Measurements from ENCODE around the gene BPNT1. TPM values are rescaled to one million over a fixed set of nuclear protein-coding genes. Genes with fewer than 3 reads are reported as not detected.
A peak's percentile ranks its signal among the peaks of the same experiment; 100 is the strongest.
"Not testable (repeated sequence)": the region's sequence is repeated elsewhere in the genome, so short reads cannot be mapped to it uniquely, and the experiment has no call there.

The BPNT1 gene
- total RNA-seq, 2 donors from 2014 or later: 57.4 to 67.9 TPM

- intact Hi-C loops (cut with DNase I, micrococcal nuclease): loop anchor here in 1 of 2 donors (5.0 kb wide), 1 partner anchor 45 kb away; the partner anchor contains the start of gene EPRS1
- ATAC-seq (no peak), DNase-seq (no peak)
These were observed 3.1 kb upstream of the BPNT1 start for GRCh38 chr1:220092694-220093093.

GRCh38 chr1:220086261-220086686 is 3.3 kb downstream of the BPNT1 start:
- DNase-seq; intact Hi-C loops (cut with DNase I, micrococcal nuclease); ATAC-seq: not testable (repeated sequence)

GRCh38 chr1:220084460-220084859 is 5.1 kb downstream of the BPNT1 start:
- intact Hi-C loops (cut with DNase I, micrococcal nuclease): no loop called here
- peak; percentile 94 for ATAC-seq
- no peak for DNase-seq

- intact Hi-C loops (cut with DNase I, micrococcal nuclease): no loop called here
- ATAC-seq (no peak), DNase-seq (no peak)
These were observed 11.7 kb downstream of the BPNT1 start for GRCh38 chr1:220077887-220078286.

GRCh38 chr1:220076861-220077762 is 12.5 kb downstream of the BPNT1 start:
- no peak for ATAC-seq
- intact Hi-C loops (cut with DNase I, micrococcal nuclease): no loop called here
- DNase-seq: no peak

GRCh38 chr1:220067269-220068204 is 22.1 kb downstream of the BPNT1 start:
- no peak for ATAC-seq
- intact Hi-C loops (cut with DNase I, micrococcal nuclease): no loop called here
- no peak for DNase-seq

GRCh38 chr1:220062629-220063028 is 27.0 kb downstream of the BPNT1 start:
- intact Hi-C loops (cut with DNase I, micrococcal nuclease): no loop called here
- no peak for DNase-seq
- no peak for ATAC-seq

GRCh38 chr1:220060876-220061275 is 28.7 kb downstream of the BPNT1 start:
- intact Hi-C loops (cut with DNase I, micrococcal nuclease): no loop called here
- ATAC-seq: no peak
- no peak for DNase-seq

- intact Hi-C loops (cut with DNase I, micrococcal nuclease): no loop called here
- DNase-seq (no peak), ATAC-seq (no peak)
These were observed 33.2 kb downstream of the BPNT1 start for GRCh38 chr1:220056374-220056773.

GRCh38 chr1:220046052-220046930 is 43.3 kb downstream of the BPNT1 start, which contains the start of gene EPRS1:
TSS of gene EPRS1 (minus strand) at chr1:220046505. CDS start at chr1:220046388, 117 bp downstream.
- intact Hi-C loops (cut with DNase I, micrococcal nuclease): loop anchor here in 1 of 2 donors (5.0 kb wide), 1 partner anchor 46 kb away; the partner anchor contains the start of gene IARS2
- ATAC-seq: peak; percentile 97

GRCh38 chr1:220045356-220046051 is 44.1 kb downstream of the BPNT1 start:
- ATAC-seq (peak; percentile 44), DNase-seq (peak in 1 of 2 donors; percentile 15)
- intact Hi-C loops (cut with DNase I, micrococcal nuclease): loop anchor here in 1 of 2 donors (5.0 kb wide), 1 partner anchor 47 kb away; the partner anchor contains the start of gene IARS2

More at GRCh38 chr1:220046052-220046930, 43.3 kb downstream of the BPNT1 start, which contains the start of gene EPRS1:
- peak; percentile 92 to 96 for DNase-seq

- intact Hi-C loops (cut with DNase I, micrococcal nuclease): loop anchor here in 1 of 2 donors (5.0 kb wide), 1 partner anchor 47 kb away; the partner anchor contains the start of gene IARS2
- ATAC-seq: no peak
- DNase-seq: no peak
These were observed 44.8 kb downstream of the BPNT1 start for GRCh38 chr1:220044678-220045355.

GRCh38 chr1:220043646-220044045 is 45.9 kb downstream of the BPNT1 start:
- intact Hi-C loops (cut with DNase I, micrococcal nuclease): no loop called here

GRCh38 chr1:220040028-220040596 is 49.5 kb downstream of the BPNT1 start:
- ATAC-seq (no peak), DNase-seq (no peak)

More at GRCh38 chr1:220043646-220044045, 45.9 kb downstream of the BPNT1 start:
- no peak for ATAC-seq
- DNase-seq: no peak

GRCh38 chr1:220038640-220039039 is 50.9 kb downstream of the BPNT1 start:
- DNase-seq (no peak), ATAC-seq (peak; percentile 60)
- intact Hi-C loops (cut with DNase I, micrococcal nuclease): no loop called here

More at GRCh38 chr1:220040028-220040596, 49.5 kb downstream of the BPNT1 start:
- intact Hi-C loops (cut with DNase I, micrococcal nuclease): no loop called here

GRCh38 chr1:220037810-220038209 is 51.8 kb downstream of the BPNT1 start:
- DNase-seq; intact Hi-C loops (cut with DNase I, micrococcal nuclease); ATAC-seq: not testable (repeated sequence)

All from left colon (tissue), 2 donors.